Heart left ventricle (tissue), 16 donors: ENCODE data around the gene TMEM208. TPM values are rescaled to one million over a fixed set of nuclear protein-coding genes. Genes with fewer than 3 reads are reported as not detected.

Source experiments
- ATAC-seq, 4 donors: fragments of 200-7000 bp; cut with Tn5 transposase; one replicate each; pipeline ENCODE4 v1.9.1; 2020 to 2022; ENCODE audit warnings: moderate library complexity in 4 of 4, mild to moderate bottlenecking in 3 of 4, moderate number of reproducible peaks in 1 of 4
- DNase-seq, 5 donors: peaks; one replicate each; pipeline ENCODE4 v3.0.0-alpha.2; 2020
- H3K27ac ChIP-seq, 12 donors: fragments of 200-600 bp; sonication (generic) in 4 of 12; one replicate each; pipeline versions ENCODE4 v1.5.0 to v1.8.0; 2016 to 2022; ENCODE audit warnings: mild to moderate bottlenecking in 2 of 12
- H3K27me3 ChIP-seq, 9 donors: fragments of 200-600 bp; sonication (generic) in 2 of 9; one replicate each; pipeline versions ENCODE4 v1.5.1 to v1.8.0; 2016 to 2022; ENCODE audit warnings: mild to moderate bottlenecking in 3 of 9
- H3K36me3 ChIP-seq, 9 donors: fragments of 200-600 bp; sonication (generic) in 2 of 9; one replicate each; pipeline versions ENCODE4 v1.5.0 to v1.8.0; 2018 to 2022; ENCODE audit warnings: mild to moderate bottlenecking in 2 of 9
- H3K4me1 ChIP-seq, 12 donors: fragments of 200-600 bp; sonication (generic) in 4 of 12; one replicate each; pipeline versions ENCODE4 v1.5.0 to v1.8.0; 2016 to 2022; ENCODE audit warnings: mild to moderate bottlenecking in 3 of 12
- H3K4me3 ChIP-seq, 12 donors: fragments of 200-600 bp; sonication (generic) in 4 of 12; one replicate each; pipeline versions ENCODE4 v1.5.0 to v1.8.0; 2017 to 2022; ENCODE audit warnings: mild to moderate bottlenecking in 9 of 12, moderate library complexity in 4 of 12
- H3K9me3 ChIP-seq, 12 donors: fragments of 200-600 bp; sonication (generic) in 4 of 12; one replicate each; pipeline versions ENCODE4 v1.5.0 to v1.8.0; 2016 to 2022; ENCODE audit warnings: mild to moderate bottlenecking in 1 of 12
- CTCF ChIP-seq, 12 donors: fragments of 200-600 bp; sonication (generic) in 4 of 12; IDR thresholded peaks; one replicate each; pipeline versions ENCODE4 v1.5.0 to v1.8.0; 2018 to 2022; ENCODE audit warnings: antibody characterized with exemption in 12 of 12, mild to moderate bottlenecking in 5 of 12
- POLR2A ChIP-seq, 2 donors: fragments of 450-650 bp; IDR thresholded peaks; one replicate each; pipeline ENCODE4 v1.6.1; 2017; ENCODE audit warnings: antibody characterized with exemption in 2 of 2, mild to moderate bottlenecking in 2 of 2, moderate library complexity in 2 of 2
- WGBS, 4 donors: extraction: QIAGEN DNeasy Blood & Tissue Kit in 2 of 4; methylation state at CpG; one replicate each; pipeline versions ENCODE4 v1.1.5 to v1.1.7; 2013 to 2018; 5-methylcytosine and 5-hydroxymethylcytosine counted together
- intact Hi-C, 10 donors: fragments of 100-400 bp; cut with DNase I; formaldehyde crosslinking; loops; one replicate each; pipeline versions ENCODE4 v1.11.1 to v1.14.2; 2022
- polyA plus RNA-seq, 2 donors: library from polyadenylated mRNA; stranded (reverse); fragments of 200-250 nt; gene quantifications; one replicate each; pipeline ENCODE4 v1.2.3, GENCODE V29; 2013
- total RNA-seq, 9 donors: library from RNA; depleted of rRNA in 2 of 9; stranded (reverse); fragments of >200 nt in 2 of 9; fragmentation: NEBNext Ultra II Directional in 3 of 9; extraction: Animal tissue kit (Norgen Biotek cat#: 25700) in 3 of 9; gene quantifications; one replicate each; pipeline versions ENCODE4 v1.1.0 to v1.2.4, GENCODE V29; 2016 to 2023
- donor health status: ischemic (EF 13 %, LVEDD 7.1; RV severe dilation, severe dysfunction).
- donor health status: healthy with polysubstance abuse.
- donor health status: DM: no; HTN: yes; CAD: no.
- donor health status: DM: no; HTN: no; CAD: no.
- donor health status: ischemic (EF 25% LVEDD 6.9; RV normal size, moderate dysfunction).
- donor health status: ischemic (EF 25% LVEDD 5.7; RV mildly dilated, moderate dysfunction).
- donor health status: healthy.
- donor health status: DM: yes; HTN: yes; CAD: no.
- donor health status: ischemic (EF 35%, LVEDD 5.7; RV mildly dilated, moderate dysfunction).
- donor health status: nonischemic (EF 11% LVEDD 7.7; RV severe dilation, severe dysfunction).
- donor health status: DM: yes; HTN: yes; CAD: no.
- donor health status: PGD.
- donor health status: ischemic (EF 29% LVEDD 5.4; RV normal size, mild dysfunction).
- donor health status: nonischemic (EF 23%, LVEDD 6.1; RV moderate dilation, normal function).

TMEM208 gene
- total and polyA plus RNA-seq, 11 donors = 6.2 to 79.7 (median 16.9) TPM

- Histone ChIP-seq H3K4me3 (peak overlapping the region; percentile 56 to 94 (median 86)), H3K4me1 (peaks cover 27 to 76% (median 56%) of the 10 kb centered on the region in 12 donors), H3K36me3 (peaks cover 0 to 1% (median 0%) of the 10 kb centered on the region in 9 donors), H3K27me3 (peaks cover 0 to 10% (median 0%) of the 10 kb centered on the region in 9 donors), H3K27ac (peak overlapping the region; percentile 82 to 100 (median 94)), H3K9me3 (no peaks in the 10 kb centered on the region)
- ATAC-seq (peak in 3 of 4 donors; percentile 1 to 3 (median 2)), DNase-seq (peak in 1 of 5 donors; percentile 75)
- no peak for TF ChIP-seq POLR2A (IDR thresholded peaks at IDR 0.05)
- no peak for TF ChIP-seq CTCF (IDR thresholded peaks at IDR 0.05)
- intact Hi-C loops = loop anchor here in 2 of 10 donors (2.0 to 5.0 kb wide), 4 partner anchors 20 to 74 kb away; partner anchors contain the start of genes NOL3 (in 2 of the 2), E2F4 (in 1 of the 2), EXOC3L1 (in 1 of the 2) and TMEM208 (in 1 of the 2)
- 0 to 2% (median 0%) methylated on average over 15 to 26 of the region's 26 CpGs for WGBS, 4 donors
Measured at GRCh38 chr16:67246756-67247191, 19.8 kb downstream of the TMEM208 start.

- DNase-seq (peak; percentile 98 to 99 (median 99)), ATAC-seq (peak; percentile 79 to 83 (median 80))
- Histone ChIP-seq H3K27ac (peak within 1 kb of the TSS; percentile 82 to 100 (median 94)), H3K36me3 (no peaks in the 10 kb centered on the region), H3K27me3 (peaks cover 0 to 10% (median 0%) of the 10 kb centered on the region in 9 donors), H3K4me1 (peaks cover 24 to 70% (median 50%) of the 10 kb centered on the region in 12 donors), H3K4me3 (peak within 1 kb of the TSS; percentile 56 to 94 (median 86)), H3K9me3 (no peaks in the 10 kb centered on the region)
- intact Hi-C loops = loop anchor here in 2 of 10 donors (2.0 to 5.0 kb wide), 4 partner anchors 21 to 75 kb away; partner anchors contain the start of genes NOL3 (in 2 of the 2), E2F4 (in 1 of the 2), EXOC3L1 (in 1 of the 2) and TMEM208 (in 1 of the 2)
- TF ChIP-seq POLR2A (IDR thresholded peaks at IDR 0.05) = peak; percentile 75 to 95
- no peak for TF ChIP-seq CTCF (IDR thresholded peaks at IDR 0.05)
- 0% methylated on average over 15 to 60 of the region's 60 CpGs for WGBS, 4 donors
Measured at GRCh38 chr16:67247192-67248072, 20.5 kb downstream of the TMEM208 start, which contains the start of gene FHOD1. TSS of gene FHOD1 (minus strand) at chr16:67247481. CDS start at chr16:67247410, 71 bp downstream.

DNA sequence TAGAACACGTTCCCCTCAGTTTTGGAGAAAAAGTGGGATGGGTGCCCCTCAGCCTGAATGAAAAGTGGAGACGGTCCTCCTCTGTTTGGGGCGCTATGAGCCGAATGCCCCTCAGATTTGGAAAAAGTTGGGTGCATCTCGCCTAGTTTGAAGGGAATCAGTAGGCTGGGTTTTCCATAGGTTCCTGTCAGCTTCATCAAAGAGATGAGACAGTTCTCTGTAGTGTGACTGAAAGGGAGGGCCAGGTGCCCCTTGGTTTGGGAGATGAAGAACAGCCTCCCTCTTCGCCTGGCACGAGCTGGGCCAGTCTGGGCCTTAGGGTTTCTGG is 21.1 kb downstream of the TMEM208 start:
- intact Hi-C loops = loop anchor here in 2 of 10 donors (5.0 kb wide), 2 partner anchors 56 to 76 kb away; partner anchors contain the start of genes NOL3 (in 2 of the 2), E2F4 (in 1 of the 2) and EXOC3L1 (in 1 of the 2)
- Histone ChIP-seq H3K4me3 (peak overlapping the region; percentile 34 to 94 (median 82)), H3K27me3 (peaks cover 0 to 10% (median 0%) of the 10 kb centered on the region in 9 donors), H3K9me3 (no peaks in the 10 kb centered on the region), H3K27ac (peak overlapping the region in 7 of 12 donors; percentile 42 to 99 (median 95)), H3K36me3 (no peaks in the 10 kb centered on the region), H3K4me1 (peaks cover 20 to 64% (median 46%) of the 10 kb centered on the region in 12 donors)
- 5 to 14% (median 7%) methylated on average over 5 to 7 of the region's 7 CpGs for WGBS, 4 donors
- TF ChIP-seq CTCF (IDR thresholded peaks at IDR 0.05) = no peak
- no peak for TF ChIP-seq POLR2A (IDR thresholded peaks at IDR 0.05)
- ATAC-seq (no peak), DNase-seq (no peak)
